HepG2 (cell line): ENCODE data around the gene CDC123. TPM values are rescaled to one million over a fixed set of nuclear protein-coding genes. Genes with fewer than 3 reads are reported as not detected.

Source experiments
- CENPT ChIP-seq: sonication (generic); formaldehyde crosslinking; IDR thresholded peaks from 2 replicates; pipeline ENCODE4 v1.8.0; 2022; ENCODE audit warnings: low read depth, mild to moderate bottlenecking, moderate library complexity, missing genetic modification reagents
- EHMT2 ChIP-seq: fragments of 200-600 bp; sonication (generic); IDR thresholded peaks from 2 replicates; pipeline ENCODE4 v1.7.0; 2017; ENCODE audit warnings: antibody characterized with exemption, low read depth, low read length, borderline replicate concordance
- GTF3A ChIP-seq: sonication (generic); formaldehyde crosslinking; conservative IDR thresholded peaks from 2 replicates; pipeline ENCODE4 v1.4.0; 2020; ENCODE audit warnings: mild to moderate bottlenecking, missing genetic modification reagents
- KDM2A ChIP-seq: sonication (generic); formaldehyde crosslinking; IDR thresholded peaks from 2 replicates; pipeline ENCODE4 v1.4.0; 2020; ENCODE audit warnings: low read depth, missing genetic modification reagents, borderline replicate concordance
- MAZ ChIP-seq, 2 experiments: sonication (generic) in 1 of 2; formaldehyde crosslinking in 1 of 2; IDR thresholded peaks; 2 replicates each; pipeline versions ENCODE4 v1.5.0 to v1.6.1; 2012 to 2020; ENCODE audit warnings: low read depth in 2 of 2, mild to moderate bottlenecking in 2 of 2, borderline replicate concordance in 1 of 2, improper control_type of control experiment in 1 of 2, low read length in 1 of 2, missing genetic modification reagents in 1 of 2, moderate library complexity in 1 of 2
- NCOA5 ChIP-seq: sonication (generic); formaldehyde crosslinking; IDR thresholded peaks from 2 replicates; pipeline ENCODE4 v1.4.0; 2020; ENCODE audit warnings: missing genetic modification reagents
- PRDM10 ChIP-seq: sonication (generic); formaldehyde crosslinking; IDR thresholded peaks from 2 replicates; pipeline ENCODE4 v1.4.0; 2020; ENCODE audit warnings: low read depth, missing genetic modification reagents
- PRMT3 ChIP-seq: sonication (generic); formaldehyde crosslinking; IDR thresholded peaks from 2 replicates; pipeline ENCODE4 v1.8.1; 2022; ENCODE audit warnings: low read depth, mild to moderate bottlenecking, moderate library complexity, missing genetic modification reagents, borderline replicate concordance
- SAFB2 ChIP-seq: sonication (generic); formaldehyde crosslinking; IDR thresholded peaks from 2 replicates; pipeline ENCODE4 v1.5.1; 2020; ENCODE audit warnings: missing genetic modification reagents, low read depth, mild to moderate bottlenecking, borderline replicate concordance
- SNAPC4 ChIP-seq: sonication (generic); formaldehyde crosslinking; IDR thresholded peaks from 2 replicates; pipeline ENCODE4 v1.4.0; 2020; ENCODE audit warnings: mild to moderate bottlenecking, missing genetic modification reagents
- SRY ChIP-seq: sonication (generic); formaldehyde crosslinking; IDR thresholded peaks from 2 replicates; pipeline ENCODE4 v1.8.0; 2022; ENCODE audit warnings: mild to moderate bottlenecking, missing genetic modification reagents
- TEF ChIP-seq: sonication (generic); formaldehyde crosslinking; IDR thresholded peaks from 2 replicates; pipeline ENCODE4 v1.5.0; 2020; ENCODE audit warnings: missing genetic modification reagents
- THAP8 ChIP-seq: sonication (generic); formaldehyde crosslinking; IDR thresholded peaks from 2 replicates; pipeline ENCODE4 v1.5.1; 2020; ENCODE audit warnings: missing genetic modification reagents, mild to moderate bottlenecking, borderline replicate concordance
- ZBTB1 ChIP-seq: sonication (generic); formaldehyde crosslinking; IDR thresholded peaks from 2 replicates; pipeline ENCODE4 v1.4.0; 2020; ENCODE audit warnings: missing genetic modification reagents, borderline replicate concordance
- ZNF350 ChIP-seq: sonication (generic); formaldehyde crosslinking; IDR thresholded peaks from 2 replicates; pipeline ENCODE4 v1.4.0; 2020; ENCODE audit warnings: mild to moderate bottlenecking, low read depth, missing genetic modification reagents, borderline replicate concordance
- ZNF510 ChIP-seq: sonication (generic); formaldehyde crosslinking; IDR thresholded peaks from 2 replicates; pipeline ENCODE4 v1.4.0; 2020; ENCODE audit warnings: low read depth, mild to moderate bottlenecking, missing genetic modification reagents
- ZNF772 ChIP-seq: sonication (generic); formaldehyde crosslinking; IDR thresholded peaks from 2 replicates; pipeline ENCODE4 v1.5.0; 2020; ENCODE audit warnings: mild to moderate bottlenecking, missing genetic modification reagents
- polyA plus RNA-seq, 8 experiments: library from polyadenylated mRNA; depleted of rRNA in 3 of 8; stranded (reverse) in 7 of 8; unstranded in 1 of 8; fragments of >200 nt; fragmentation: Illumina TruSeq in 4 of 8; extraction: Trizol in 4 of 8; gene quantifications; 2 replicates each; pipeline versions ENCODE4 v1.2.1 to v1.2.3, GENCODE V29; 2011 to 2016; ENCODE audit warnings: low read depth in 4 of 8, missing spikeins in 1 of 8, mixed read lengths in 1 of 8; ENCODE audit not compliant: insufficient read depth in 1 of 8
- total RNA-seq, 5 experiments: library from RNA; depleted of rRNA; stranded (reverse); fragments of >200 nt; fragmentation: Illumina TruSeq; extraction: Trizol; gene quantifications; 2 replicates each; pipeline ENCODE4 v1.2.3, GENCODE V29; 2016; ENCODE audit warnings: low read depth in 1 of 5

The CDC123 gene
- total and polyA plus RNA-seq, 2 of the 13 experiments (the other 11 are each of a cell fraction or from before 2014, with no cell fraction given): 63.3 to 153 TPM

GRCh38 chr10:12237265-12238220, 41.6 kb downstream of the CDC123 start (continued):
- no peak for TF ChIP-seq PRDM10 (CRISPR knock-in tag)
- TF ChIP-seq EHMT2: peak; percentile 56; the same call in 1 of the 2 replicates
- TF ChIP-seq PRMT3 (CRISPR knock-in tag): no peak
- TF ChIP-seq THAP8 (CRISPR knock-in tag): no peak
- no peak for TF ChIP-seq KDM2A (CRISPR knock-in tag)
- TF ChIP-seq ZNF350 (CRISPR knock-in tag): no peak
- TF ChIP-seq TEF (CRISPR knock-in tag): no peak
- no peak for TF ChIP-seq ZNF772 (CRISPR knock-in tag)
- TF ChIP-seq SRY (CRISPR knock-in tag): no peak
- no peak for TF ChIP-seq SNAPC4
- TF ChIP-seq SAFB2 (CRISPR knock-in tag): no peak
- TF ChIP-seq GTF3A (CRISPR knock-in tag): no peak
- TF ChIP-seq MAZ (IDR thresholded peaks at IDR 0.05; ENCODE audit: borderline replicate concordance, low read depth, low read length): no peak
- TF ChIP-seq MAZ (CRISPR knock-in tag; IDR thresholded peaks at IDR 0.05; ENCODE audit: low read depth): no peak
- no peak for TF ChIP-seq NCOA5 (CRISPR knock-in tag)
- TF ChIP-seq ZNF510 (CRISPR knock-in tag): no peak
- no peak for TF ChIP-seq ZBTB1 (CRISPR knock-in tag)
- no peak for TF ChIP-seq CENPT (CRISPR knock-in tag)
